GM19455 (cell line): Measurements from ENCODE around the gene UBA6.
A peak's percentile ranks its signal among the peaks of the same experiment; 100 is the strongest.

Source experiments
- ATAC-seq: cut with Tn5 transposase; IDR thresholded peaks from one replicate; pipeline ENCODE4 v1.9.1; 2021; ENCODE audit not compliant: unreplicated experiment

The UBA6 gene

DNA sequence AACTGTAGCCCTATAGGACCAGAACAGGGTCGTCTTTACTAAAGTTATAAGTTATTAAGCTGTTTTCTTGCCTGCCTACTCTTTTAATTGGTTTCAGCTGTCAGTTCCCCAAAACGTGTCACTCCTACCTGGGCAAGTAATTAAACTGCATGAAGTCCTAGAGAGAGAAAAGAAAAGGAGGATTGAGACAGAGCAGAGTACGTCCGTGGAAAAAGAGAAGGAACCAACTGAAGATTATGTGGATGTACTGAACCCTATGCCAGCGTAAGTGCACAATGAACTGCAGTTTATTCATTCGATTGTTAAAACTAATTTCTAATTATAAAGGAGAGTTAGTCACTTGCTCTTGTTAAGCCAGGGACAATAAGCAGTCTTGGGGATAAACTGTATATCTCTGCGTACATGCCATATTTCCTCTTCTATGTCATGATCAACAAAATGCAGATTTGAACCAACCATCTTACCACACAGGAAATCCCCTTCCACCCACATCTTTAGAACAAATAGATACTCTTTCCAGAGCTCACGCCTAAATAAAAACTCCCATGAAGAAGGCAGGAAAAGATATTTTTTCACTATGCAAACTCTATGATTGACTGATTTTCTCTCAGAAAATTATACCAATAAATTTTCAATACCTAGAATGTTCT, 119.6 kb downstream of the UBA6 start:
- no peak for ATAC-seq

DNA sequence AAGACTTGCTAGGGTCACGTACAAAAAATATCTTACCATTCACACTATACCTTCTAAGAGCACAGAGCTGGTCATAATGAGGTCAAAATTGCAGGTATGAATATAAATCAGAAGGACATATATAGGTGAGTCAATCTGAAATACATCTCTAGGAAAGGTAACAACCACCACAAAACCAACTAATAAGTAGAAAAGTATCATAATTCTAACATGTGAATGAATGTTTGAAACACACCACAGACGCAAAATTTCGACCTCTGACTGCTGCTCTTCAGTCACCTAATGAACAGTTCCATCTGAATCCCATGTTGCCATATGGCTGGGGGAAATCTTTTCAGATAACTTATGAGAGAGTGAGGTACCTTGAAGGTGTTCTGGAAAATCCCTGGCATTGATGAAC, 120.4 kb downstream of the UBA6 start:
- ATAC-seq, result no peak

DNA sequence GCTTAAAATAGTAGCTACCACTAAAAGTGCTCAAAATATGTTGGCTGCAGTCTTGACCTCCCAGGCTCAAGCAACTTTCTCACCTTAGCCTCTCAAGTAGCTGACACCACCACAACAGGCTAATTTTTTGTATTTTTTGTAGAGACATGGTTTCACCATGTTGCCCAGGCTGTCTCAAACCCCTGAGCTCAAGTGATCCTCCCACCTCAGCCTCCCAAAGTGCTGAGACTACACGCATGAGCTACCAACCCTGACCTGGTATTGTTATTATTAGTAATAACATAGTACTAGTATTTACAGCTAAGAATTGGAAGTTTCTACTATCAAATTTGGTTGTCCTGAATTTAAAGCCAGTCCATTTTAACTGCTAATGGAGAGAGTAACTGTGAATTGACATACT, 124.4 kb downstream of the UBA6 start:
- ATAC-seq, result peak; percentile 48

GRCh38 chr4:67576059-67576466, 124.9 kb downstream of the UBA6 start:
- peak; percentile 9 for ATAC-seq

- peak; percentile 92 for ATAC-seq
These were observed 125.5 kb downstream of the UBA6 start for GRCh38 chr4:67575232-67576058.

DNA sequence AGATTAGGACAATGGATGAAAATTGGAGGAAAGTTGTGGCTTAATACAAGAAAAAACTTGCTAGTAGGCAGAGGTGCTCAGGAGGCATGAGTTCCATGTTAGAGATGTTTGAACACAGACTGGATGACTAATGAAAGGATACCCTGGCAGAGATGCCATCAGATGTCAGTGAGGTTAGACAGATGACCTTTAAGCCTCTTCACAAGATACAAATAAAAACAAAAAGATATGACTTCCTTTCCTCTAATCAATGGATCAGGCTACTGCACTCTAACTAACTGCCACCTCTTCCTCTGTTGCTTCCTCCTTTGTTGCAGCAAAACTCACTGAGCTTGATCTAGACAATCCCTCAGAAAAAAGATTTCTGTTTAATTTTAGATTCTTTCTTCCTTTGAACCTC, 127.8 kb downstream of the UBA6 start:
- ATAC-seq, result no peak

GRCh38 chr4:67571975-67572374, 129.0 kb downstream of the UBA6 start:
- ATAC-seq, result no peak

DNA sequence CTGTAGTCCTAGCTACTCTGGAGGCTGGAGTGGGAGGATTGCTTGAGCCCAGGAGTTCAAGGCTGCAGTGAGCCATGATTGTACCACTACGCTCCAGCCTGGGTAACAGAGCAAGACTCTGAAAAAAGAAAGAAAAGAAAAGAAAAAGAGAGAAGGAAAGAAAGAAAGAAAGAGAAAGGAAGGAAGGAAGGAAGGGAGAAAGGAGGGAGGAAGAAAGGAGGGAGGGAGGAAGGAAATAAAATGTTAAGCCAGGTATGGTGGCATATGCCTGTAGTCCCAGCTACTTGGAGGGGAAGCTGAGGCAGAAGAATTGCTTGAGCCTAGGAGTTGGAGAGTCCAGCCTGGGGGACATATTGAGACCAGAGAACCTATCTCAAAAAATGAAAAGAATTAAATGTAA, 130.4 kb downstream of the UBA6 start:
- no peak for ATAC-seq

- no peak for ATAC-seq
These were observed 132.1 kb downstream of the UBA6 start for GRCh38 chr4:67568820-67569219.

DNA sequence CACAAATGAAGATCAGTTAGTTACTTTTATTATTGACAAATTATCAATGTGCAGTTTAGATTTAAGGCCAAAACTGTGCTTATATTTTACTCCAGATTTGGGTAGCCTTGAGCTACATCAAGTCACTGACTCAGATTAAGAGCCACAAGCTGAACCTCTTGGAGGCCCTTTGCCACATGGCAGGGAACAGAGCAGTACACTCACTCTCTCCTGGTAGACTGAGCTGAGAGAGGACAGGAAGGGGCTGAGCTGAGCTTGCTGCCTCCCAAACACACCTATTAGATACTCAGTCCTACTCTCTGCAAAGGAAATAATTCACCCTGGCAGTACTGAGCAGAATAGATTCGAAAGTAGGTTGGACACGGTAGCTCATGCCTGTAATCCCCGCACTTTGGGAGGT, 134.6 kb downstream of the UBA6 start:
- ATAC-seq, result no peak

GRCh38 chr4:67565284-67565683, 135.7 kb downstream of the UBA6 start:
- ATAC-seq, result no peak
